ENCODE data around the gene SERPINB5.

SERPINB5 gene

GRCh38 chr18:63532471-63532870 is 55.7 kb downstream of the SERPINB5 start:
- no peak for TF ChIP-seq CTCF (IDR thresholded peaks at IDR 0.05; ENCODE audit: low read depth, low read length, missing control alignments)
- H3K4me3 ChIP-seq (replicated peaks; ENCODE audit: low read depth, low read length): no peak overlapping the region
- no peak for DNase-seq (ENCODE audit: extremely low read depth, low read depth)

DNA sequence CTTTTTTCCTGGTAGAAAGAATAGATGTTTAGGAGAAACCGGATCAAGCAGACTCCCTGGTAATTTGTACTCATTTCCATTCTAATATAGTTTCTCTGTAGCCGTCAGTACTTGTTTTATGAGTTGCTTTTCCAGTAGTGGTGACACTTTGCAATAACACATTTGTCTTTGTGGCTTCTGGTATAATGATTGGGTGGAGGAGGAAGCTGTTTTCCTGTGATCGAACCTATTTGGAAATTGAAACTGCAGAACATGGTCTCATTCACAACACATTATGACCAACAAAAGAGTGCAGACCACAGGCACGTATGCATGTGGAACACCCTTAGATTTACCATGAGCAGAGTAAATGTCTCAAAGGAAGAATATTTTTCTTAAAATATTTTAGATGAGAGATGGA is 57.9 kb downstream of the SERPINB5 start:
- no peak for TF ChIP-seq CTCF (IDR thresholded peaks at IDR 0.05; ENCODE audit: low read depth, low read length, missing control alignments)
- DNase-seq (ENCODE audit: extremely low read depth, low read depth): no peak
- no peak overlapping the region for H3K4me3 ChIP-seq (replicated peaks; ENCODE audit: low read depth, low read length)

- no peak overlapping the region for H3K4me3 ChIP-seq (replicated peaks; ENCODE audit: low read depth, low read length)
- DNase-seq (ENCODE audit: extremely low read depth, low read depth): no peak
- TF ChIP-seq CTCF (IDR thresholded peaks at IDR 0.05; ENCODE audit: low read depth, low read length, missing control alignments): no peak
Measured at GRCh38 chr18:63539904-63540510, 63.2 kb downstream of the SERPINB5 start.

GRCh38 chr18:63542069-63542468 is 65.3 kb downstream of the SERPINB5 start, which contains the start of gene SERPINB12:
Gene SERPINB12, plus strand, starts transcription at chr18:63542369. Its CDS starts 13,791 bp downstream, at chr18:63556160.
- DNase-seq (ENCODE audit: extremely low read depth, low read depth): no peak
- TF ChIP-seq CTCF (IDR thresholded peaks at IDR 0.05; ENCODE audit: low read depth, low read length, missing control alignments): no peak
- no peak within 1 kb of the TSS for H3K4me3 ChIP-seq (replicated peaks; ENCODE audit: low read depth, low read length)

DNA sequence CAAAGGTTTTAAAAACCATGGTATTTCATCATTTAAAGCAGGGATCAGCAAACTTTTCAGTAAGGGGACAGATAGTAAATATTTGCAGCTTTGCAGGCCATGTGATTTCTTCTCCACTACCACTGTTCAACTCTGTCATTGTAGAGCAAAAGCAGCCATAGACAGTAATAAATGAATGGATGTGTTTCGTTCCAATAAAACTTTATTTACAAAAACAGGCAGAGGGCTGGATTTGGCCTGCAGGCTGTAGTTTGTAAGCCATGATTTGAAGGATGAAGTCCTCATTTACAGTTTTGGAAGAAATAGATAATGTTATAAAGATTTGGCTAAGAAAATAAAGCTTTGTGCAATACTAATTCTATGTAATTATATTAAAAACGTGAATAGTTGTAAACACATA is 67.3 kb downstream of the SERPINB5 start:
- no peak for TF ChIP-seq CTCF (IDR thresholded peaks at IDR 0.05; ENCODE audit: low read depth, low read length, missing control alignments)
- no peak for DNase-seq (ENCODE audit: extremely low read depth, low read depth)
- H3K4me3 ChIP-seq (replicated peaks; ENCODE audit: low read depth, low read length): no peak overlapping the region

DNA sequence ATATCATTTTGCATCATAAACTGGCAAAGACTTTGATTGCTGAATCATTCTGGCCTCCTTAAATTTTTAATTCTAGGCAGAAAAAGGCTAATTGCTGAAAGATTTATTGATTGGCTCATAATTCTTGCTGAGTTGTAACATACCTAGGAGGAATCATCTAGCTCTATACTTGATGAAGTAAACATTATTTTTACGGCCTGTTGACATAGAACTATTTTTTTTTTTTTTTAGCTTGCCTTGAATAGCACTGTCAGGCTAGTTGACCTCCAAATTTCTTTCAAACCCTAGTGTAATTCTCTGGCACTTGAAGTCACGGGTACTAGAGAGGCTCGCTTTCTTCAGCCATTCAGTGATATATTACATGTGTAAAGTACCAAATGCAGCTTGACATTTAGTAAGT is 68.2 kb downstream of the SERPINB5 start:
- TF ChIP-seq CTCF (IDR thresholded peaks at IDR 0.05; ENCODE audit: low read depth, low read length, missing control alignments): no peak
- DNase-seq (ENCODE audit: extremely low read depth, low read depth): no peak
- H3K4me3 ChIP-seq (replicated peaks; ENCODE audit: low read depth, low read length): no peak overlapping the region

GRCh38 chr18:63550068-63550467 is 73.3 kb downstream of the SERPINB5 start:
- no peak for TF ChIP-seq CTCF (IDR thresholded peaks at IDR 0.05; ENCODE audit: low read depth, low read length, missing control alignments)
- DNase-seq (ENCODE audit: extremely low read depth, low read depth): no peak
- H3K4me3 ChIP-seq (replicated peaks; ENCODE audit: low read depth, low read length): no peak overlapping the region
